ENCODE measurements around the gene MRTFB. TPM values are rescaled to one million over a fixed set of nuclear protein-coding genes. Genes with fewer than 3 reads are reported as not detected.

Gene MRTFB
- total RNA-seq, 1 experiment from 2014 or later = 29.5 TPM

- intact Hi-C loops (cut with micrococcal nuclease; ENCODE audit: unreplicated experiment) = no loop called here
Measured at GRCh38 chr16:14133907-14134306, 62.8 kb downstream of the MRTFB start.

GRCh38 chr16:14135704-14136103 lies 64.6 kb downstream of the MRTFB start:
- Histone ChIP-seq H3K9me3 (peaks cover 6% of the 10 kb centered on the region; the same call in 1 of the 2 replicates), H3K4me3 (ENCODE audit: low read depth, low read length) (no peak overlapping the region), H3K27me3 (replicated peaks; ENCODE audit: control insufficient read depth, insufficient read depth, low read length) (no peaks in the 10 kb centered on the region), H3K4me1 (peaks cover 24% of the 10 kb centered on the region), H3K36me3 (ENCODE audit: control insufficient read depth, insufficient read depth, low read length) (no peaks in the 10 kb centered on the region)
- TF ChIP-seq, protein P1, sequence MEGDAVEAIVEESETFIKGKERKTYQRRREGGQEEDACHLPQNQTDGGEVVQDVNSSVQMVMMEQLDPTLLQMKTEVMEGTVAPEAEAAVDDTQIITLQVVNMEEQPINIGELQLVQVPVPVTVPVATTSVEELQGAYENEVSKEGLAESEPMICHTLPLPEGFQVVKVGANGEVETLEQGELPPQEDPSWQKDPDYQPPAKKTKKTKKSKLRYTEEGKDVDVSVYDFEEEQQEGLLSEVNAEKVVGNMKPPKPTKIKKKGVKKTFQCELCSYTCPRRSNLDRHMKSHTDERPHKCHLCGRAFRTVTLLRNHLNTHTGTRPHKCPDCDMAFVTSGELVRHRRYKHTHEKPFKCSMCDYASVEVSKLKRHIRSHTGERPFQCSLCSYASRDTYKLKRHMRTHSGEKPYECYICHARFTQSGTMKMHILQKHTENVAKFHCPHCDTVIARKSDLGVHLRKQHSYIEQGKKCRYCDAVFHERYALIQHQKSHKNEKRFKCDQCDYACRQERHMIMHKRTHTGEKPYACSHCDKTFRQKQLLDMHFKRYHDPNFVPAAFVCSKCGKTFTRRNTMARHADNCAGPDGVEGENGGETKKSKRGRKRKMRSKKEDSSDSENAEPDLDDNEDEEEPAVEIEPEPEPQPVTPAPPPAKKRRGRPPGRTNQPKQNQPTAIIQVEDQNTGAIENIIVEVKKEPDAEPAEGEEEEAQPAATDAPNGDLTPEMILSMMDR (IDR thresholded peaks at IDR 0.05; ENCODE audit: insufficient read depth in 1 of 2, low read depth in 1 of 2, low read length in 1 of 2, severe bottlenecking in 1 of 2, unreplicated experiment in 1 of 2) = no peak
- Mint-ChIP-seq H3K4me3 (ENCODE audit: unreplicated experiment) (no peak overlapping the region), H3K27ac (ENCODE audit: unreplicated experiment) (no peak overlapping the region), H3K36me3 (ENCODE audit: insufficient read depth, unreplicated experiment) (no peaks in the 10 kb centered on the region), H3K4me1 (ENCODE audit: low read depth, unreplicated experiment) (peaks cover 20% of the 10 kb centered on the region), H3K27me3 (ENCODE audit: insufficient read depth, unreplicated experiment) (no peaks in the 10 kb centered on the region), H3K9me3 (ENCODE audit: unreplicated experiment) (no peaks in the 10 kb centered on the region)
- intact Hi-C loops (cut with micrococcal nuclease; ENCODE audit: unreplicated experiment) = no loop called here
- CTCF ChIA-PET = no interaction called here
- DNase-seq = no peak
- POLR2A ChIA-PET = no interaction called here
- BruUV-seq (replicated peaks) = no TSS peak

More at GRCh38 chr16:14133907-14134306, 62.8 kb downstream of the MRTFB start:
- Histone ChIP-seq H3K9me3 (peaks cover 6% of the 10 kb centered on the region; the same call in 1 of the 2 replicates), H3K27me3 (replicated peaks; ENCODE audit: control insufficient read depth, insufficient read depth, low read length) (no peaks in the 10 kb centered on the region), H3K36me3 (ENCODE audit: control insufficient read depth, insufficient read depth, low read length) (no peaks in the 10 kb centered on the region), H3K4me1 (peaks cover 24% of the 10 kb centered on the region), H3K4me3 (ENCODE audit: low read depth, low read length) (no peak overlapping the region)
- H3K36me3 Mint-ChIP-seq (ENCODE audit: insufficient read depth, unreplicated experiment) = no peaks in the 10 kb centered on the region
- TF ChIP-seq, protein P1 (IDR thresholded peaks at IDR 0.05; ENCODE audit: insufficient read depth in 1 of 2, low read depth in 1 of 2, low read length in 1 of 2, severe bottlenecking in 1 of 2, unreplicated experiment in 1 of 2) = no peak
- H3K9me3 Mint-ChIP-seq (ENCODE audit: unreplicated experiment) = no peaks in the 10 kb centered on the region
- CTCF ChIA-PET = no interaction called here
- H3K4me3 Mint-ChIP-seq (ENCODE audit: unreplicated experiment) = no peak overlapping the region
- H3K27me3 Mint-ChIP-seq (ENCODE audit: insufficient read depth, unreplicated experiment) = no peaks in the 10 kb centered on the region
- no peak overlapping the region for H3K27ac Mint-ChIP-seq (ENCODE audit: unreplicated experiment)
- BruUV-seq (replicated peaks) = no TSS peak
- H3K4me1 Mint-ChIP-seq (ENCODE audit: low read depth, unreplicated experiment) = peaks cover 24% of the 10 kb centered on the region
- no peak for DNase-seq
- POLR2A ChIA-PET = no interaction called here

- CTCF ChIA-PET = no interaction called here
Measured at GRCh38 chr16:14139872-14140271, 68.8 kb downstream of the MRTFB start.

More at GRCh38 chr16:14139872-14140271, 68.8 kb downstream of the MRTFB start:
- no peaks in the 10 kb centered on the region for H3K27me3 ChIP-seq (replicated peaks; ENCODE audit: control insufficient read depth, insufficient read depth, low read length)
- no peaks in the 10 kb centered on the region for H3K27me3 Mint-ChIP-seq (ENCODE audit: insufficient read depth, unreplicated experiment)
- no peaks in the 10 kb centered on the region for H3K36me3 ChIP-seq (ENCODE audit: control insufficient read depth, insufficient read depth, low read length)
- peaks cover 6% of the 10 kb centered on the region for H3K36me3 Mint-ChIP-seq (ENCODE audit: insufficient read depth, unreplicated experiment)
- DNase-seq = no peak
- H3K4me3 ChIP-seq (ENCODE audit: low read depth, low read length) = no peak overlapping the region
- intact Hi-C loops (cut with micrococcal nuclease; ENCODE audit: unreplicated experiment) = no loop called here
- H3K9me3 Mint-ChIP-seq (ENCODE audit: unreplicated experiment) = no peaks in the 10 kb centered on the region
- POLR2A ChIA-PET = no interaction called here
- TF ChIP-seq, protein P1 (IDR thresholded peaks at IDR 0.05; ENCODE audit: insufficient read depth in 1 of 2, low read depth in 1 of 2, low read length in 1 of 2, severe bottlenecking in 1 of 2, unreplicated experiment in 1 of 2) = no peak
- peaks cover 7% of the 10 kb centered on the region for H3K4me1 Mint-ChIP-seq (ENCODE audit: low read depth, unreplicated experiment)
- no peak overlapping the region for H3K27ac Mint-ChIP-seq (ENCODE audit: unreplicated experiment)
- H3K4me1 ChIP-seq = peaks cover 8% of the 10 kb centered on the region; the same call in 1 of the 2 replicates
- no TSS peak for BruUV-seq (replicated peaks)
- peaks cover 6% of the 10 kb centered on the region; the same call in 1 of the 2 replicates for H3K9me3 ChIP-seq
- H3K4me3 Mint-ChIP-seq (ENCODE audit: unreplicated experiment) = no peak overlapping the region
